Measurements from ENCODE around the gene C16orf95.

DNA sequence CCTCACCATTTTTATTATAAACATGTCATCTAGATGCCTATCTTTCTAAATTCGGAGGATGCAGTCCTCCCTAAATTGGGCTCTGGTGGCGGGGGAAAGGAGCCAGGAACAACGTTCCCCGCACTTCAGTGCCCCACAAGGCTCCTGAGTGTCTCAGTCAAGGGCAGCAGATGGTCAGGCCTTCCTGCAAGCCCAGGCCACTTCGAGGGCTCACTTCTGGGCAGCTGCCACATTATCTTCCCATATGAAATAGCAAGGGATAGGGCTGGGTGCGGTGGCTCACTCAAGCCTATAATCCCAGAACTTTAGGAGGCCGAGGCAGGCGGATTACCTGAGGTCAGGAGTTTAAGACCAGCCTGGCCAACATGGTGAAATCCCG, 34.1 kb upstream of the C16orf95 start:
- TF ChIP-seq CTCF (IDR thresholded peaks at IDR 0.05) (no peak), POLR2A (IDR thresholded peaks at IDR 0.05) (no peak)

All from lower leg skin (tissue), 3 donors.